HCT116 (cell line): ENCODE measurements around the gene ZMYND11. TPM values are rescaled to one million over a fixed set of nuclear protein-coding genes. Genes with fewer than 3 reads are reported as not detected.

ENCODE experiments used
- ATAC-seq: fragments of 200-7000 bp; cut with Tn5 transposase; 2 replicates; pipeline ENCODE4 v1.9.1; 2020; ENCODE audit warnings: mild to moderate bottlenecking, moderate library complexity
- BruUV-seq: library from RNA; stranded (reverse); fragments of 400-500 nt; replicated peaks from 2 replicates; lab custom pipeline; 2021; lab: Mats Ljungman, UMichigan
- CTCF ChIA-PET: fragments of 300-600 bp; sonication (Branson Sonifier 250); formaldehyde crosslinking; loops from one replicate; lab custom pipeline; 2021; ENCODE audit warnings: antibody characterized with exemption; lab: Charles Lee
- POLR2A ChIA-PET: fragments of 300-600, 350-600 bp; sonication (Branson Sonifier 250); formaldehyde crosslinking; loops from one replicate; lab custom pipeline; 2021; ENCODE audit warnings: antibody characterized with exemption; lab: Charles Lee
- RAD21 ChIA-PET, 2 experiments: fragments of 300-600 bp; sonication (Branson Sonifier 250); formaldehyde crosslinking; loops; one replicate each; lab custom pipeline; 2023; ENCODE audit warnings: low total read pairs in 2 of 2; ENCODE audit not compliant: uncharacterized antibody in 2 of 2, unreplicated experiment in 2 of 2, low non-redundant PET in 1 of 2; lab: Charles Lee
- DNase-seq: peaks from one replicate; pipeline ENCODE4 v3.0.0-alpha.2; 2010; ENCODE audit warnings: low read depth, low spot score
- H2AFZ ChIP-seq: fragments of 200-600 bp; shearing (Covaris generic), sonication (generic); 2 replicates; pipeline ENCODE4 v1.6.1; 2017; ENCODE audit warnings: low read depth, mixed run types, mixed read lengths, antibody characterized with exemption, low read length; ENCODE audit not compliant: poor library complexity, severe bottlenecking
- H3K27ac ChIP-seq: 2 replicates; pipeline ENCODE4 v1.5.1; 2012; ENCODE audit warnings: low read depth, low read length
- H3K27me3 ChIP-seq: fragments of 200-600 bp; sonication (generic); 2 replicates; pipeline ENCODE4 v1.6.1; 2016; ENCODE audit warnings: mixed run types, low read length, mixed read lengths; ENCODE audit not compliant: insufficient read depth
- H3K36me3 ChIP-seq, 2 experiments: fragments of 200-500 bp in 1 of 2; fragments of 200-600 bp in 1 of 2; sonication (Bioruptor generic) in 1 of 2; sonication (generic) in 1 of 2; 2 replicates each; pipeline versions ENCODE4 v1.5.1 to v1.6.1; 2014 to 2016; ENCODE audit warnings: low read length in 2 of 2, inconsistent platforms in 1 of 2, mixed read lengths in 1 of 2, mixed run types in 1 of 2; ENCODE audit not compliant: insufficient read depth in 2 of 2, control insufficient read depth in 1 of 2
- H3K4me1 ChIP-seq, 2 experiments: fragments of 200-600 bp in 1 of 2; sonication (generic) in 1 of 2; 2 replicates each; pipeline versions ENCODE4 v1.5.1 to v1.6.1; 2012 to 2017; ENCODE audit warnings: low read length in 2 of 2, inconsistent platforms in 1 of 2, mild to moderate bottlenecking in 1 of 2, mixed read lengths in 1 of 2, mixed run types in 1 of 2, moderate library complexity in 1 of 2; ENCODE audit not compliant: insufficient read depth in 2 of 2, control insufficient read depth in 1 of 2
- H3K4me2 ChIP-seq: fragments of 200-600 bp; sonication (generic); 2 replicates; pipeline ENCODE4 v1.6.1; 2017; ENCODE audit warnings: mixed run types, low read length, mixed read lengths
- H3K4me3 ChIP-seq, 2 experiments: fragments of 200-600 bp in 1 of 2; sonication (generic) in 1 of 2; replicated peaks in 1 of 2; 2 replicates each; pipeline ENCODE4 v1.5.1; 2011 to 2016; ENCODE audit warnings: low read length in 2 of 2, control low read depth in 1 of 2, low read depth in 1 of 2, mild to moderate bottlenecking in 1 of 2, mixed read lengths in 1 of 2, mixed run types in 1 of 2
- H3K79me2 ChIP-seq: fragments of 200-600 bp; sonication (generic); 2 replicates; pipeline ENCODE4 v1.6.1; 2017; ENCODE audit warnings: mild to moderate bottlenecking, mixed run types, low read length, moderate library complexity, mixed read lengths; ENCODE audit not compliant: insufficient read depth
- H3K9ac ChIP-seq: fragments of 200-600 bp; sonication (generic); 2 replicates; pipeline ENCODE4 v1.6.1; 2016; ENCODE audit warnings: low read length, mixed read lengths
- H3K9me2 ChIP-seq: fragments of 200-600 bp; sonication (generic), shearing (Covaris generic); 2 replicates; pipeline ENCODE4 v1.6.1; 2017; ENCODE audit warnings: mixed run types, mild to moderate bottlenecking, moderate library complexity; ENCODE audit not compliant: insufficient read depth
- H3K9me3 ChIP-seq, 2 experiments: fragments of 200-500 bp in 1 of 2; fragments of 200-600 bp in 1 of 2; sonication (Bioruptor generic) in 1 of 2; sonication (generic) in 1 of 2; 2 replicates each; pipeline ENCODE4 v1.6.1; 2014 to 2017; ENCODE audit warnings: low read length in 2 of 2, mixed read lengths in 2 of 2, inconsistent platforms in 1 of 2, low read depth in 1 of 2, mild to moderate bottlenecking in 1 of 2, mixed run types in 1 of 2, moderate library complexity in 1 of 2; ENCODE audit not compliant: control insufficient read depth in 1 of 2, insufficient read depth in 1 of 2
- H4K20me1 ChIP-seq: fragments of 200-600 bp; sonication (generic), shearing (Covaris generic); 2 replicates; pipeline ENCODE4 v1.6.1; 2017; ENCODE audit warnings: mixed run types, mild to moderate bottlenecking, moderate library complexity; ENCODE audit not compliant: insufficient read depth
- ATF3 ChIP-seq: IDR thresholded peaks from 2 replicates; pipeline ENCODE4 v1.6.1; 2012
- CTCF ChIP-seq, 3 experiments: fragments of 200-600 bp in 1 of 3; sonication (generic) in 1 of 3; IDR thresholded peaks in 2 of 3; conservative IDR thresholded peaks in 1 of 3; 2 replicates each; pipeline ENCODE4 v1.5.1; 2012 to 2017; ENCODE audit warnings: low read depth in 2 of 3, low read length in 2 of 3, antibody characterized with exemption in 1 of 3, borderline replicate concordance in 1 of 3, control low read depth in 1 of 3, mild to moderate bottlenecking in 1 of 3, mixed read lengths in 1 of 3, mixed run types in 1 of 3, moderate library complexity in 1 of 3; ENCODE audit not compliant: insufficient read depth in 1 of 3
- EGR1 ChIP-seq: IDR thresholded peaks from 2 replicates; pipeline ENCODE4 v1.6.1; 2012; ENCODE audit warnings: low read depth
- FOSL1 ChIP-seq: IDR thresholded peaks from 2 replicates; pipeline ENCODE4 v1.6.1; 2012; ENCODE audit warnings: low read depth
- JUND ChIP-seq: IDR thresholded peaks from 2 replicates; pipeline ENCODE4 v1.6.1; 2012
- MAX ChIP-seq: IDR thresholded peaks from 2 replicates; pipeline ENCODE4 v1.6.1; 2012
- POLR2A ChIP-seq: IDR thresholded peaks from 2 replicates; pipeline ENCODE4 v1.7.0; 2011; ENCODE audit warnings: borderline replicate concordance; ENCODE audit not compliant: insufficient read depth, insufficient read length; ENCODE audit errors: extremely low read depth
- RAD21 ChIP-seq: IDR thresholded peaks from 2 replicates; pipeline ENCODE4 v1.6.1; 2012; ENCODE audit warnings: low read depth, mild to moderate bottlenecking
- REST ChIP-seq: IDR thresholded peaks from 2 replicates; pipeline ENCODE4 v1.6.1; 2012; ENCODE audit warnings: low read depth
- SIN3A ChIP-seq: IDR thresholded peaks from 2 replicates; pipeline ENCODE4 v1.6.1; 2012; ENCODE audit warnings: low read depth
- TCF7L2 ChIP-seq: IDR thresholded peaks from 2 replicates; pipeline ENCODE4 v1.7.0; 2011; ENCODE audit warnings: borderline replicate concordance, inconsistent platforms; ENCODE audit not compliant: insufficient read depth, insufficient read length; ENCODE audit errors: extremely low read depth
- ZNF274 ChIP-seq: fragments of 200-500 bp; sonication (Bioruptor generic); IDR thresholded peaks from 2 replicates; pipeline ENCODE4 v1.6.1; 2014; ENCODE audit warnings: mild to moderate bottlenecking, low read depth, low read length, inconsistent platforms
- intact Hi-C: fragments of 100-400 bp; cut with micrococcal nuclease; formaldehyde crosslinking; loops from 2 replicates; pipeline ENCODE4 v1.10.0; 2022
- total RNA-seq: library from RNA; stranded (reverse); gene quantifications from one replicate; pipeline ENCODE4 v1.2.1, GENCODE V29; 2021; ENCODE audit not compliant: unreplicated experiment

Gene ZMYND11
- total RNA-seq, 1 experiment from 2014 or later, result 28.3 TPM

GRCh38 chr10:167383-167782 lies 32.1 kb downstream of the ZMYND11 start:
- no peak for ATAC-seq
- 0 out of 4 replicates have a peak, but pooled peaks cover 0 to 2% of the 10 kb centered on the region in 2 experiments for H3K9me3 ChIP-seq
- RAD21 ChIA-PET, result no interaction called here
- no peaks in the 10 kb centered on the region for H3K9me2 ChIP-seq
- no peak for TF ChIP-seq SIN3A
- no peak for TF ChIP-seq JUND
- TF ChIP-seq FOSL1, result no peak
- no peak for TF ChIP-seq TCF7L2
- no peak for TF ChIP-seq EGR1
- TF ChIP-seq MAX, result no peak
- TF ChIP-seq ATF3, result no peak
- no peak for TF ChIP-seq RAD21
- no peak for TF ChIP-seq POLR2A
- TF ChIP-seq REST, result no peak
- TF ChIP-seq CTCF (IDR thresholded peaks at IDR 0.05 in 2 of 3, conservative IDR thresholded peaks at IDR 0.05 in 1 of 3; ENCODE audit: borderline replicate concordance in 1 of 3, insufficient read depth in 1 of 3, low read depth in 2 of 3, low read length in 2 of 3), result no peak
- TF ChIP-seq ZNF274, result no peak
- TF ChIP-seq, all 23 proteins: peak for 0
- no peak overlapping the region for H3K9ac ChIP-seq
- POLR2A ChIA-PET, result no interaction called here
- H3K4me1 ChIP-seq, result no peaks in the 10 kb centered on the region
- CTCF ChIA-PET, result no interaction called here
- H3K36me3 ChIP-seq, result no peaks in the 10 kb centered on the region
- intact Hi-C loops, result no loop called here
- H3K4me2 ChIP-seq, result no peak overlapping the region
- DNase-seq, result no peak
- H4K20me1 ChIP-seq, result no peaks in the 10 kb centered on the region
- no peak overlapping the region for H3K27ac ChIP-seq
- H3K79me2 ChIP-seq, result peaks cover 14% of the 10 kb centered on the region
- BruUV-seq, result no TSS peak
- H3K27me3 ChIP-seq, result no peaks in the 10 kb centered on the region
- no peak overlapping the region for H3K4me3 ChIP-seq
- no peak overlapping the region for H2AFZ ChIP-seq
